ENCODE measurements around the gene BHLHA15. TPM values are rescaled to one million over a fixed set of nuclear protein-coding genes. Genes with fewer than 3 reads are reported as not detected.
A peak's percentile ranks its signal among the peaks of the same experiment; 100 is the strongest.

The BHLHA15 gene
- total and polyA plus RNA-seq, 10 donors, result 0.11 to 40.7 (median 5.2) TPM; not detected in 1

DNA sequence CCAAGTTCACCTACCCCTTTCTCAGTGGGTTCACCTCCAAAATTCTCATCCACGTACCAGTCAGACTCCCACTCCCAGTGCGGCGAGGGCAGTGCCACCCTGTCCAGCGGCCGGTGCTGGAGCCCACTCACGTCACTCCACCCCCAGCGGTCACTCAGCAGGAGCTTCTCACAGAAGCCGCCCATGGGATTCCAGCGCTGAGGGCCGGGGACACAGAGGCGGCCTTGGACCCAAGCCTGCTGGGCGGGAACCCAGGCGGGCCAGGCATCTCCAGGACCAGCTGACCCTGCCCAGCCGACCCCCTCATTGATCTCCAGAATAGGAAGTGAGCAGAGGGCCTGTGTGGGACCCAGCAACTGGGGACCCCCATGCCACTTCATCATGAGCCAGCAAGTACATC is 33.6 kb downstream of the BHLHA15 start:
- H3K4me3 ChIP-seq, result no peak overlapping the region
- WGBS, 5 donors, result 93 to 99% (median 95%) methylated on average over 5 to 14 of the region's 14 CpGs
- no peaks in the 10 kb centered on the region for H3K27me3 ChIP-seq (replicated peaks in 1 of 7)
- H3K27ac ChIP-seq, result peak overlapping the region in 2 of 8 donors; percentile 66 to 74
- H3K4me1 ChIP-seq, result peaks cover 13 to 54% (median 38%) of the 10 kb centered on the region in 6 donors
- DNase-seq, result no peak
- peaks cover 0 to 85% (median 35%) of the 10 kb centered on the region in 6 donors for H3K36me3 ChIP-seq
- H3K9me3 ChIP-seq, result no peaks in the 10 kb centered on the region
- TF ChIP-seq CTCF (IDR thresholded peaks at IDR 0.05 in 8 of 11, conservative IDR thresholded peaks at IDR 0.05 in 3 of 11) (no peak), POLR2AphosphoS5 (IDR thresholded peaks at IDR 0.05) (peak in 1 of 3 donors; percentile 13)
- intact Hi-C loops (cut with DNase I; ENCODE audit: low total_unique reads), result no loop called here

- no peak for TF ChIP-seq POLR2A (IDR thresholded peaks at IDR 0.05)
- no peak for TF ChIP-seq POLR2AphosphoS5 (IDR thresholded peaks at IDR 0.05)
- TF ChIP-seq CTCF (IDR thresholded peaks at IDR 0.05 in 8 of 11, conservative IDR thresholded peaks at IDR 0.05 in 3 of 11), result no peak
- Histone ChIP-seq H3K27ac (peak overlapping the region in 4 of 8 donors; percentile 65 to 93 (median 90)), H3K9me3 (no peaks in the 10 kb centered on the region), H3K36me3 (peaks cover 0 to 57% (median 16%) of the 10 kb centered on the region in 6 donors), H3K4me3 (no peak overlapping the region), H3K4me1 (peaks cover 35 to 82% (median 64%) of the 10 kb centered on the region in 6 donors), H3K27me3 (replicated peaks in 1 of 7) (no peaks in the 10 kb centered on the region)
- no peak for DNase-seq
- 90 to 95% (median 93%) methylated on average over 12 of the region's 12 CpGs for WGBS, 5 donors
- intact Hi-C loops (cut with DNase I; ENCODE audit: low total_unique reads), result no loop called here
Measured at GRCh38 chr7:98248156-98248555, 36.9 kb downstream of the BHLHA15 start.

- no peaks in the 10 kb centered on the region for H3K27me3 ChIP-seq (replicated peaks in 1 of 7)
- H3K4me1 ChIP-seq, result peaks cover 35 to 92% (median 71%) of the 10 kb centered on the region in 6 donors
- H3K27ac ChIP-seq, result peak overlapping the region; percentile 9 to 93 (median 88)
- intact Hi-C loops (cut with DNase I; ENCODE audit: low total_unique reads), result no loop called here
- TF ChIP-seq CTCF (IDR thresholded peaks at IDR 0.05 in 8 of 11, conservative IDR thresholded peaks at IDR 0.05 in 3 of 11), result no peak
- peak in 1 of 3 donors; percentile 8 for TF ChIP-seq POLR2AphosphoS5 (IDR thresholded peaks at IDR 0.05)
- no peak for TF ChIP-seq POLR2A (IDR thresholded peaks at IDR 0.05)
- 60 to 74% (median 64%) methylated on average over 6 of the region's 6 CpGs for WGBS, 5 donors
- H3K36me3 ChIP-seq, result peaks cover 0 to 47% (median 7%) of the 10 kb centered on the region in 6 donors
- no peak for DNase-seq
- H3K9me3 ChIP-seq, result no peaks in the 10 kb centered on the region
- peak overlapping the region in 1 of 8 donors; percentile 17 for H3K4me3 ChIP-seq
Measured at GRCh38 chr7:98249106-98249505, 37.9 kb downstream of the BHLHA15 start.

DNA sequence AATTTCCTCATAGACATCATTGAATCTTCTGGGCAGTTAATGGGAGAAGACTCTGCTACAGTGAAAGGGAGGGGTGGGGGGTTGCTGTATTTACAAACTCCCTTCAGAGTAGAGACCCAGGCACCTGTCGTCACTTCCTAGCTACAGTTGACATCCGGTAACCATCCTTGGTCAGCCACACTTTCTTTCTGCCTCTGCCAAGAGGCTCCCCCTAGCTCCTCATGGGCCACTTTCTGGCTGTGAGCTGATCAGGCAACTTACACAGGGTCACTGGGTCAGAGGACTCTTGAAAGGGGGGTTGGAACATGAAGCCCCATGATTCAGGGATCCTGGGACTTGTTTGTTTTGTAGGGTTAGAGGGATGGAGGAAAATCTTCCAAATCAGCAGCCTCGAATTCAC is 39.5 kb downstream of the BHLHA15 start:
- WGBS, 5 donors, result 28 to 47% (median 43%) methylated on average over 3 of the region's 3 CpGs
- TF ChIP-seq POLR2AphosphoS5 (IDR thresholded peaks at IDR 0.05) (no peak), POLR2A (IDR thresholded peaks at IDR 0.05) (no peak), CTCF (IDR thresholded peaks at IDR 0.05 in 8 of 11, conservative IDR thresholded peaks at IDR 0.05 in 3 of 11) (no peak)
- intact Hi-C loops (cut with DNase I; ENCODE audit: low total_unique reads), result loop anchor here (10.0 kb wide), 1 partner anchor 56 kb away; no protein-coding TSS in a partner anchor
- Histone ChIP-seq H3K9me3 (no peaks in the 10 kb centered on the region), H3K27ac (peak overlapping the region; percentile 79 to 93 (median 88)), H3K4me1 (peaks cover 35 to 96% (median 69%) of the 10 kb centered on the region in 6 donors), H3K36me3 (peaks cover 0 to 44% (median 0%) of the 10 kb centered on the region in 6 donors), H3K27me3 (replicated peaks in 1 of 7) (no peaks in the 10 kb centered on the region), H3K4me3 (peak overlapping the region in 7 of 8 donors; percentile 64 to 98 (median 92))
- no peak for DNase-seq

All from spleen (tissue), 11 donors.